Stomach (tissue), 4 donors: ENCODE measurements around the gene TMEM170A.
A peak's percentile ranks its signal among the peaks of the same experiment; 100 is the strongest.

Experiments
- EP300 ChIP-seq: sonication (generic); formaldehyde crosslinking; IDR thresholded peaks from one replicate; pipeline ENCODE4 v1.6.1; 2017; ENCODE audit warnings: antibody characterized with exemption
- POLR2A ChIP-seq, 4 donors: fragments of 450-650 bp; IDR thresholded peaks; one replicate each; pipeline ENCODE4 v1.6.1; 2016; ENCODE audit warnings: antibody characterized with exemption in 4 of 4, control low read depth in 2 of 4, mild to moderate bottlenecking in 1 of 4, moderate library complexity in 1 of 4
- POLR2AphosphoS5 ChIP-seq, 3 donors: sonication (generic); formaldehyde crosslinking; IDR thresholded peaks; one replicate each; pipeline ENCODE4 v1.6.1; 2016; ENCODE audit warnings: antibody characterized with exemption in 3 of 3
- TF ChIP-seq, protein P1 (sequence below), 7 experiments: fragments of 450-650 bp in 4 of 7; fragments of 200-600 bp in 3 of 7; sonication (generic) in 3 of 7; IDR thresholded peaks; one replicate each; pipeline ENCODE4 v1.5.1; 2016 to 2019; ENCODE audit warnings: antibody characterized with exemption in 7 of 7, control low read depth in 2 of 7, mild to moderate bottlenecking in 1 of 7

DNA sequence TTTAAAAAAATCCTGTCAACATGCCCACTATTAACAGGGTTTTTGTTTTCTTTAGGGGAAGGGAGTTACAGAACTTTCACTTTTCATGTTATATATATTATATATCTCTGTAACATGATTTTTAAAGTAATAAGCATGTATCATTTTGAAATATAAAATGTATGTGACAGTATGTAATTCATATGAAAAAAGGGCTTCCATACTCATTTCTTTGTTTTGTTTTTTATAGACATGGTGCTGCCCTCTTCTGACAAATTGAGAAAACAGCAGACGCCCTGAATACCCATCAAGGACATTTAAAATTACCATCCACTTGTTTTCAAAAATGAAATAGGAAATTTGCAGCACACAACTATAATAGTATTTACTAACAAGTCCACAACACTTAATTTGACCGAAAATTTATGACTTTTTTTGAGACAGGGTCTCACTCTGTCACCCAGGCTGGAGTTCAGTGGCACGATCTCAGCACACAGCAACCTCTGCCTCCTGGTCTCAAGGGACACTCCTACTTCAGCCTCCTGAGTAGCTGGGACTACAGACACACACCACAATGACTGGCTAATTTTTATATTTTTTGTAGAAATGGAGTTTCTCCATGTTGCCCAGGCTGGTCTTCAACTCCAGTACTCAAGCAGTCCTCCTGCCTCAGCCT, 61.5 kb downstream of the TMEM170A start:
- TF ChIP-seq POLR2A (IDR thresholded peaks at IDR 0.05) (no peak), EP300 (no peak), POLR2AphosphoS5 (IDR thresholded peaks at IDR 0.05) (no peak)
- TF ChIP-seq, protein P1, sequence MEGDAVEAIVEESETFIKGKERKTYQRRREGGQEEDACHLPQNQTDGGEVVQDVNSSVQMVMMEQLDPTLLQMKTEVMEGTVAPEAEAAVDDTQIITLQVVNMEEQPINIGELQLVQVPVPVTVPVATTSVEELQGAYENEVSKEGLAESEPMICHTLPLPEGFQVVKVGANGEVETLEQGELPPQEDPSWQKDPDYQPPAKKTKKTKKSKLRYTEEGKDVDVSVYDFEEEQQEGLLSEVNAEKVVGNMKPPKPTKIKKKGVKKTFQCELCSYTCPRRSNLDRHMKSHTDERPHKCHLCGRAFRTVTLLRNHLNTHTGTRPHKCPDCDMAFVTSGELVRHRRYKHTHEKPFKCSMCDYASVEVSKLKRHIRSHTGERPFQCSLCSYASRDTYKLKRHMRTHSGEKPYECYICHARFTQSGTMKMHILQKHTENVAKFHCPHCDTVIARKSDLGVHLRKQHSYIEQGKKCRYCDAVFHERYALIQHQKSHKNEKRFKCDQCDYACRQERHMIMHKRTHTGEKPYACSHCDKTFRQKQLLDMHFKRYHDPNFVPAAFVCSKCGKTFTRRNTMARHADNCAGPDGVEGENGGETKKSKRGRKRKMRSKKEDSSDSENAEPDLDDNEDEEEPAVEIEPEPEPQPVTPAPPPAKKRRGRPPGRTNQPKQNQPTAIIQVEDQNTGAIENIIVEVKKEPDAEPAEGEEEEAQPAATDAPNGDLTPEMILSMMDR (IDR thresholded peaks at IDR 0.05): peak in 4 of 7 experiments; percentile 56 to 69 (median 62)
